GM18499 (cell line): Measurements from ENCODE around the gene ZDHHC7.

Experiments used
- ATAC-seq: cut with Tn5 transposase; IDR thresholded peaks from one replicate; pipeline ENCODE4 v1.9.1; 2021; ENCODE audit warnings: moderate number of reproducible peaks; ENCODE audit not compliant: insufficient read depth, unreplicated experiment

ZDHHC7 gene

DNA sequence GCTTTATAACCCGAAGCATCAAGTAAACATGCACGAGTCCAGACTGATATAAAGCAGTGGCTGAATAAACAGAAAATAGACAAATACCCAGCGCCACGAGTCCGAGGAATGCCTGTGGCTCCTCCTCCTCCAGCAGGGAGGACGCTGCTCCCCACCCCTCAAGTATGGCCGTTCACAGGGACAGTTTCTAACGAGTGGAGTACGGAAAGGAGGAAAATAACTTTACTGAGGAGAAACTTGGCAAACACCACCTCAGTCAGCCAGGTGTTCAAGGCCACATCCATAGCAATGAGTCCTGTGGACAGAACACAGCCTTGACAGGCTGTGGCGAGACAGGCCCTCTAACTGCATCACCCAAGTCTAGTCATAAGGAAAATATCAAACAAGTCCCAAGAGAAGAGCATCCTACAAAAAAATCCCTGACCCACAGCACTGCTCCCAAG lies 9.2 kb downstream of the ZDHHC7 start:
- no peak for ATAC-seq

DNA sequence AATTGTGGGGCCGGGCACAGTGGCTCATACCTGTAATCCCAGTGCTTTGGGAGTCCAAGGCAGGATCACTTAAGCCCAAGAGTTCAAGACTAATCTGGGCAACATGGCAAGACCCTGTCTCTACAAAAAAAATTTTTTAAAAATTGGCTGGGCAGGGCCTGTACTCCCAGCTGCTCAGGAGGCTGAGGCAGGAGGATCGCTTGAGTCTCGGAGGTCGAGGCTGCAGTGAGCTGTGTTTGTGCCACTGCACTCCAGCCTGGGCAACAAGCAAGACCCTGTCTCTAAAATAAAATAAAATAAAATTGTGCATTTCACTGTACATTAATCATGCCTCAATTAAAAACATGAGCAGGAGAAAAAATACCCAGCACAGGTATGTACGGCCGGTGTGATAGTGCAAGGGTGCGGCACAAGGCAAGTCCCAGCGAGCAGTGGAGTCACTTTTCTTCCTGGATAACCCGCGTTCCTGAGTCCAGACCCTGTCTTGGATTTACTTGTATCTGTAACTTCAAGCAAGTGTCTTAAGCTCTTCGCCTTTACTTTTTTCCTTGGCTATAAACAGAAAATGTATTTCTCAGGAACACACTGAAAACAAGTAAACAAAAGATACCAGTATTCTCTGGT lies 11.4 kb downstream of the ZDHHC7 start:
- no peak for ATAC-seq

DNA sequence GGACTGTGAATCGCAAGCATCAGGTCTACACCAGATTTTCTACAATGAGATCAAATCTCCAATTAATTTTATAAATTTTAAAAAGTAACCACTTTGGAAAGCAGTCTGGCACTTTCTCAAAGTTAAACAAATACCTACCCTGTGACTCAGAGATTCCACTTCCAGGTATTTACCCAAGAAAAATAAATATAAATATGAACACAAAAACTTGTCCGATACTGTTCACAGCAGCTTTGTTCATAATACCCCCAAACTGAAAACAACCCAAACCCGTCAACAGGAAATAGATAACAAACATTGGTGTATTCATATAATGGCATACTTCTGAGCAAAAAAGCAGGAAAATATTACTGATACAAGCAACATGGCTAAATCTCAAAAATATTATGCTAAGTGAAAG lies 12.1 kb downstream of the ZDHHC7 start:
- no peak for ATAC-seq

DNA sequence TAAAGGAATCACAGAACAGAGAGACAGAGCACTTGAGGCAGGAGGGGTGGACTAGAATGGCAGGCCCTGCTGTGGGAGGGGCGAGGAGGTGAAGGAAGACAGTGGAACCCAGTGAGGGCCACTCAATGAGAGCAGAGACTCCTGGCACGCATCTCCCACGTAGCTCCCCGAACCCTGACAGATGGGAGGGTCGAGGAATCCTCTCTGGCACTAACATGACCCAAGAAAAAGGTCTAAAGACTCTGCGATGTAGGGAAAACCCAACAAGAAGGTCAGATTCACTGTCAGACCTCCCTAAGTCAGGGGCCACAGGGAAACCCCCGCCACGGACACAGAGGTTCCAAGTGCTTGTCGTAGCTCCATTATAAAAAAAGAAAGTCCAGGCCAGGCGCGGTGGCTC lies 15.0 kb downstream of the ZDHHC7 start:
- ATAC-seq, result no peak

DNA sequence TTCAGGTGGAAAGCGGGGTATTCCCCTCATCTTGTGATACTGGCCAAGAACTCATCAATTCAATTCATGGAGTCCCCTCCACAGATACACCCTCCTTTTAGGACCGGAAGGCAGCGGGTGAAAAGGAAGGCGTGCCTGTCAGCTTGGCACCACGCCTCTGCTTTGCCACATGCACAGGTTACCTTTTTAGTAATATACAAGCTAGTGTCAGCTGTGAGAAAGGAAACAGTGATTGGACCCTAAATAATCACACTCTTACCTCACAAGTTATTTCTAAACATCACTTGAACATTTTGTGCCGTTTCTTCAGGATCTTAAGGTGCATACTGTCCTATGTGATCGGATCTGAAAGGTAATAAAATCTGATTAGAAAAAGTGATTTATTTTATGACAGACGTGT lies 15.7 kb downstream of the ZDHHC7 start:
- no peak for ATAC-seq

DNA sequence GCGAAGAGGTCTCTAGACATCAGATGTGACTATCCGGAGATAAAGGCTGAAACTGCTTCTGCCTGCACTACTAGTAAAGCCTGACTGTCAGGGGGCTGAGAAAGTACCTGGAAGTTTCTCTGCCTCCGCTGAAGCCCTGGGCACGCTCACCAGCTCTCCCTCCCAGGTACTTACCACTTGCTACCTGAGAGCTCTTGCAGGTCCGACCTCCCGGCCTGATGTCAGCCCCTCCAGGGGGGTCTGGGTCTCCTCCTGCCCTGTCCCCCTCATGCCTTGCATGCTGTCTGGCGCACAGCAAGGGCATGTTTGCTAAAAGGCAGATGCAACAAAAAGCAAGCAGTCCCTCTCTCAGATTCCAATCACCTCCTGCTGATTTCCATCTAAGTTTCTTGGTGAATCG lies 17.4 kb downstream of the ZDHHC7 start:
- no peak for ATAC-seq

DNA sequence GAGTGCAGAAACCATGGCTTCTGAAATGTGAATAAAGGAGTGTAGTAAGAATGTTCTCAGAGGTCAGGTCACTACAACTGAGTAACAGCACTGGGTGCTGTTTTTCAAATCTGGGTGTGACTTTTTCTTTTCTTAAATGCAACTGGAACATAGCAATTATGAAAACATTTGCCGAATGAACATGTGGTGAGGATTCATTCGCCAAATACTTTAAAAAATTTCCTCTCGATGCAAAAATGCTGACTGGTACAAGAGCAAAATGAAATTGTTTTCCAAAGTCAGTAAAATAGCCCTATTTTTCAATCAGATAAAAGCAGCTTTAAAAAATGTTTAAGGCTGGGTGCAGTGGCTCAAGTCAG lies 18.6 kb downstream of the ZDHHC7 start:
- no peak for ATAC-seq

DNA sequence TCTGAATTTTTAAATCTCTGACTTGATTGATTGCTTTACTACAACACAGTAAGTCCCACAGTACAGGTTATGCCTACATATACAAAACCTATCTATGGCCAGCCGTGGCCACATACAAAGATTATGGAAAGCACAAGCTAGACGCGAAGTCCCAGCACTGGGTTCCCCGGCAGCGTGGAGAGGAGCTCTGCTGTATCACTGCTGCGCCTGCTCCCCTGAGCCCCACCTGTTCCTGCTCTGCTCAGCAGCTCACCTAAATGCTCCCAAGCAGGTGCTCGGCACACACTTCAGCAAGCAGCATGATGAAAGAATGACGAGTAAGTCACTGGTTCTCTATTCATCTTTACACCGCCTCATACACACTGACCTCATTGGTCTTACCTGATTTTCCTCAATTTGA lies 20.6 kb downstream of the ZDHHC7 start:
- no peak for ATAC-seq

DNA sequence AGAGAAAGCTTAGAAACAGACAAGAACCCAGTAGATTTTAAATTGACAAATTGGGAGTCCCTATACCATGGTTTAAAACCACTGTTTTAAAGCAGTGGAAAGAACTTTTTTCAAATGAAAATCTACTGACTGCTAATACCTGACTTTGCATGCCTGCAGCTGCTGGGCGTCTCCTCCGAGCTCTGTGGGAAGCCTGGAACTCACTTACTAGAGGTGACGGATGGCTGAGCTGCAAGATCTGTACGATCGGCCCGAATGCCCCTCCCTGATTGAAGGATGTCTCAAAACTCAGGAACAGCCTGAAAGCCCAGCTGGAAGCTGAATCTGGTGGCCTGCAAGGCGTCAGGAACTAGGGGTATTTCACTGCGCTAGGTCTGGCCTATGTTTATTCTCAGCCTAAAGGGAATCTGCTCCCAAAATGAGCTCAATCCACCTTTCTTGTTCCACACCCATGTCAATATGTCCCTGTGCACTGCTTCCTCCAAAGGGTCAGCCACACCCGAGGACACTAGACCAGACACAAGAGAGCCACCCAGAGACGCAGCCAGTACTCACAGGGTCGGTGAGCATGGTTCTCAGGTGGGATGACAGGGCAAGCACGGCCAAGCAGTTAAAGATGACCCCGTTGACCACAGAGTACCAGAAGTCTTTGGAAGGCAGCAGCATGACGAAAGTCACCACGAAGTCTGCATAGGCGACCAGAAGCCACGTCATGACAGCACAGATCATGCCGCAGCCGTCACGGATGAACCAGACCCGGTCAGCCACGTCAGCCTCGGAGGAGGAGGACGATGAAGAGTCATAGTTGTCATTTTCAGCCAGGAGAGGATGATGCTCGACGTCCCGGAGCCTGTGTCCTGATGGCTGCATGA lies 21.4 kb downstream of the ZDHHC7 start:
- no peak for ATAC-seq

DNA sequence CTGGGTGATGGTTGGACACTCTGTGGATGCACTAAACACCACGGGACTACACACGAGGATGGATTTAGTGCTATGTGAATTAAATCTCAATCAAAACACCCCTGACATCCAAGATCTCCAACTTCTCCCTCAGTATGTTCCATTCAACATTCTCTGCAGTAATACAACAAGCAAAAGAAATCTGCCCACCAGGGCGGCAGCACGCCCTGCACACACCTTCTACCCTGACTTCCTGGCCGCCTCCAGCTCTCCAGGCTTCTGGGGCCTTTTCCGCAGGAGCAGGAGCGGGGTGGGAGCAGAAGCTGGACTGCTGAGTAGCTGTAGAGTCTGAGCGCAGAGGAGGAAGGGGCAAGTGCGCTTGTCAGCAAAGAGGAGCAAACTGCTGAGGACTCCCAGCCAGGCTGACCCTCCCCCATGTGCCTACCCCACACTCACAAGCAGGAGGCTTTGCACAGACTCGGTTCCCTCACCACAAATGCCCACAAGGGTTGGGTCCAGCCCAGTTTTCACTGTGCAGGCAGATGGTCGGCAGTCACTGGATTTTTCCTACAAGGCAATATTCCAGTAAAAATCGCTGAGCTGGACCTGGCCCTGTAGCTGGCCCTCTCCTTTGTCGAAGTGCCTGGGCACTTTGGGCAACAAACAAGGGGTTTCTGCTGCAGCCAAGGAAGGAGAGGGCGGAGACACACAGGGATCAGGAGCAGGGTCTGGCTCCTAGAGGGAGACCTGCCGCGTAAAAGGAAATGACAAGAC lies 22.8 kb downstream of the ZDHHC7 start:
- ATAC-seq, result no peak

DNA sequence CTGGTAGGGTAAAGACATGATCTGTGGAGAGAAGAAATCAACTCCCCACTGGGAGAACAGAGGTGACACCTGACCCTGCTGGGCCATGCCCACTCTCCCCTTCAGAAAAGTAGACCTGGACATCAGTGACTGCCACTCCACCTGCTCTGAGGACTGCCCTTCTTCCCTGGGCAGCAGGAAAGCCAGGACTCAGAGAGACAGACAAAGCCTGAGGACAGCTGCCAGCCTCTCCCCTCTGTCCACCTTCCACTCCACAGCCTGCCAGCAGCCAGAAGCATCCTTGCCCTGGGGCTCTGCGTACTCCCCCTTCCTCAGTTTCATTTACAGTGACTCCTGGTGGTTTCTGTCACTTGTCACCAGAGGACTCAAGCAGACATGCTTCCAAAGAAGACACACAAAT lies 24.5 kb downstream of the ZDHHC7 start:
- ATAC-seq, result no peak

DNA sequence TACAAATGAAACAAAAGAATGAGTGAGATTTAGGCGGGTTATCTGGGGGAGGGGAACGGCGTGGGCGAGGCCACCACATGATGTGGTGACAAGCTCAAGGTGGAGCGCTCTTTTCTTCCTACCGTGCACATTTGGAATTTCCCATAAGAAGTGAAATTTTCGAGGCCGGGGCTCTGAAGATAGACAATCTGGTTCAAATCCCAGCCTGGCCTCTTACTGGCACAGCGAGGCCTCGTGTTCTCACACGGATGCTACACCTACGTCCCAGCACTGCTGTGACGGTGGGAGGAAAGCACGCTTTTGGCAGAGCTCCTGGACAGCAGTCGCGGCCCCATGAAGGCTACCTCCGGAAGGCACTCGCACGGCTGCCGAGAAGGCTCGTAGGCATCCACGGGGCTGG lies 25.2 kb downstream of the ZDHHC7 start:
- ATAC-seq, result no peak

DNA sequence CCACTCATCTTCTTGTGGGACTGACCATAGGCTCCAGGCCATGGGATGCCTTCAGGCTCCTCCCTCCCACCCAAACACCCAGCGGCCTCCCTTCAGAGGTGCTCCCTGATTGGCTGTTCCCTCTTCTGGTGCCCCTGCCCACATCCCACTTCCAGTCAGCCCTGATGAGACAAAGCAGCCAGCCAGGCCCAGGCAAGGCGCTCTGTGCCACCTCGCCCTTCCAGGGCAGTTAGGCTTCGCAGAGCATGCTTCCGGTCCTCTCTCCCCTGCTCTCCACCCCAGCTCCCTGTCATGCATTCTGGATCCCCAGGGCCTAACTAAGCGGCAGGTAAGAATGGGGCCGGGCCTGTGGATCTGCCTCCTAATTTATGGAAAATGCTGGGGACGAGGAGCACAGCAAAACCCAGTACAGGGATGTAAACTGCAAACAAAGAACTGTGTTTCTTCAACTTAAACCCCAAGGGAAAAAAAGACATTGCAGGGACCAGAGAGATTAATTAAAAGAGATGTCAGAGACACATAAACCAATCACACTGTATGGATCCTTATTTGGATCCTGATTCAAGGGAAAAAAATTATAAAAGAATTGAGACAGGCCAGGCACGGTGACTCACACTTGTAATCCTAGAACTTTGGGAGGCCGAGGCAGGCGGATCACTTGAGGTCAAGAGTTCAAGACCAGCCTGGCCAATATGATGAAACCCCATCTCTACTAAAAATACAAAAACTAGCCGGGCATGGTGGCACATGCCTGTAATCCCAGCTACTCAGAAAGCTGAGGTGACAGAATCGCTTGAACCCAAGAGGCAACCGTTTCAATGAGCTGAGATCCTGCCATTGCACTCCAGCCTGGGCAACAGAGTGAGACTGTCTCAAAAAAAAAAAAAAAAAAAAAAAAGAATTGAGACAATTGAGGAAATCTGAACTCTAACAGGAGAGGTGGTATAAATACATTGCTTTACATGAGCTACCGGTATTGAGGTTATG lies 26.0 kb downstream of the ZDHHC7 start:
- ATAC-seq, result no peak

DNA sequence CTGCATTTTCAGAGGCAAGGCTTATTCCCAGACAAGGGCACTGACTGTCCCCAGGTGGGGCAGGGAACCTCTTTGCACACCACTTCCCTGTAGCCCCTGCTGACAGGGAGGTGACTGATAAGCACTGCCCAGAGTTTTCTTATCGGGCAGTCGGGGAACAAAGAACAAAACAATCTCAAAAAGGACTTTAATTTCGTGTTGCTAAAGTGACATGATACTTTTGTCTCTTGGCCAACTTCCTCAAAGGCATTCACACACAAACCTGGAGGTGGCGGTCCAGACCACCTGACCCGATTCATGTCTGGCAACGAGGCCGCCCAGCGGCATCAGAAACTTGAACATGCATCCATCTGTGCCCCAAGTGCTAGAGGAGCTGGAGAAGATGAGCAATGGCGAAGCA lies 28.9 kb downstream of the ZDHHC7 start:
- ATAC-seq, result no peak

DNA sequence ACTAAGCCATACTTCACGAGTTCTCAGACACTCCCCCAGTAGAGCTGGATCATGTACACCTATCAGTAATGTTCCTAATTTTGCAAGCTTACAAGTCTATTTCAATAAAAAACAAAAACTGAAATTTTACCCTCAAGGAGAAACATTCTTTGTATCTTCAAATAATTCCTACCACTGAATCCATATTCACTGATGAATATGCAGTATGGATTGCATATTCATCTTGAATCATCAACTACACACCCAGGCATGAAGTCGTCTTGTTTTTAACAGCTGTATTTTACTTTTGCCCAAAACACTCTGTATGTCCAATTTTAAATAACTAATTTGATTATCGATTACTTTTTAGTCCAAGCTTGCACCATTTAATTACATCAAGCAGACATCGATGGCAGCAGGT lies 31.8 kb downstream of the ZDHHC7 start:
- ATAC-seq, result no peak

DNA sequence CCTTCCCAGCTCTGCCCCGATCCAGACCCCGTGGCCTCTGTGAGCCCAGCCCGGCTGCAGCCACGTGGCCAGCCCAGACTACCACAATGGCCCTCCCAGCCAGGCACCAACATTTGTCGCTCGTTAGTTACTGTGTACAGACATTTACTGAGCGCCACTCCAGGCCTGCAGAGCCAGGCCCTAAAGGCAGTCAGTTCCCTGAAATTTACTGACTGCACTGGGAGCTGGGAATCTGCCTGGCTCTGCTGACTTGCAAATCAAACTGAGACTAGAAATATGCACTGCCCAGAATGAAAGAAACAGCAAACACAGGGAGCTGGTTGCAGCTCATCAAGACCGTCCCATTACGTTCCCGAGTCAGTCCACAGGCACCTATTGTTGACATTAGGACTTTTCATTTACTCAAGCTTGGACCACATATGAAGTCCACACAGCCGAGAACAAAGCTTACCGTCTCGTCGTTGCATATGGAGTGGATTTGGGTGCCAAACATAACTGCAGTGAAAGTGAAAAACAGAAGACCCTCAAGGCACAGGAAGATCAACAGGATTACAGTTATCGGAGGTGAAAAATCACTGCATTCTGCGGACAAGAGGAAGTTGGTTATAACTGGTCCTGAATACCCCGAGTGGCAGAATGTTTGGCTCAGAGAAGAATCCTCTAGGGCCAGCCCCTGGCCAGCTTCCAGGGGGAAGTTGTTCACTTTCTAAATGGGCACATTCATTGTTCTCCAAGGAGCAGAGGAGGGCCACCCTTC lies 34.5 kb downstream of the ZDHHC7 start:
- no peak for ATAC-seq

DNA sequence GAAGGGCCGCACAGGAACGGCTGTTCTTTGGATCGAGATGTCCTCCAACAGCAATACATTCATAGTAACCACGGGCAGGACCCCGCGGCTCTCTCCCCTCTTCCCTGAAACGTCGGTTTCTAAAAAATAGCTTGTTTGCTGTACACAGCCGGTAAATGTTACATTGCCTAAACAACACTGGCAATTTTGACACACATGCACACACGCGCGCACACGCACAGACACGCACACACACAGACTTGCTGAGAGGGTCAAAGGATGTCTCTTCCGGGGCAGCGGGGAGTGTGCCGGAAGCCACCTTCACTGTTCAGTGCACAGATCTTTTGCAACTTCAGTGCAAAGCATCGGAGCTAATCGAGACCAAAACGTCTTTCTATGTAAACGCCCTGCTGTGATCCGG lies 35.8 kb downstream of the ZDHHC7 start:
- ATAC-seq, result no peak

DNA sequence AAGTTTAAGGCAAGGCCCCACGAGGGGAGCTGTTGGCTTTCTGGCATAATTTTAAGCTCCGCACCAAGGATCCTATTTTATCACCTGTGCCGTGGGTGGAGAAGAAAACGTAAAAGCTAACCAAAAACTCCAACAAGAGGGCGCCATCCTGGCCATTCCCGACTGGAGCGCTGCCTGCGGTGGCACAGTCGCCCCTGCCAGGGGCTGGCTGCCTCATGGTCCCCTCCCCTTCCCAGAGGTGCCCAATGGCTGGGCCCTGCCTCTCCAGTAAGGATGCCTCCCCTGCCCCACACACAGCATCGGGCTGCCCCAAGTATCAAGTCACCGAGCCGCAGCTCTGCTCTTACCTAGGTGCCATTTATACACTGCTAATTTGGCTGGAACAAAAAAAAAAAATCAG lies 36.3 kb downstream of the ZDHHC7 start:
- no peak for ATAC-seq

DNA sequence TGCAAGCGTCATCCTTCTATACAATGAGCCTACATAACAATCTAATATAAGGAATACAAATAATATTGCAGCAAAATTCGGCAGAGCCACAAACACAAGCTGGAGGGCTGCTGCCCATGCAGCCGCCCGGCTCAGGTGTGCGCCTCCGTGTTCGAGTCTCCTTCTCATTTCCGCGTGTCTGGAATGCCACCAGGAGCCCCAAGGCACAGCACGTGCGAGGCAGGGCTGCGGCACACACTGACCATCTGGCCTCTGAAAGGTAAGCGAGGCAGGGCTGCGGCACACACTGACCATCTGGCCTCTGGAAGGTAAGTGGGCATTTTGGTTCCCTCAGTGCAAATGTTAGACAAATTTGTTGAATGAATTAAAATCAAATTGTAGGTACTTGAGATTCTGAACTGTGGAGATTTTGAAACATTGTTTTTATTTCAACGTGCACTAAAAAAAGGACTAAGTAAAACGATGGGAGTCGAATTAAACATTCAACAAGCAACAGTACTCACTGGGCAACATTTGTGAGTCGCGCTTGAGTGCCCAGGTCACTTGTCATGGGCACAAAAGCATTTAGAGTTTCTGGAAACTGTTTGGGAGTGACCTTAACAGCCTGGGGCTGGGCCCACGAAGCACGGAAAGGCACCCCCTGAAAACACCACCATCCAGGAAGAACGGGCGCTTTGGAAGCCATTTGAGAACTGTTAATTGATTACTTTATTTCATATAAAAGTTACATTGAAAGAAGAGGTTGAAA lies 37.4 kb downstream of the ZDHHC7 start:
- no peak for ATAC-seq
